GM12891 (cell line): Measurements from ENCODE around the gene NHLH1.

Experiments used
- POLR2A ChIP-seq: IDR thresholded peaks from 2 replicates; pipeline ENCODE4 v1.6.1; 2011; ENCODE audit warnings: low read depth, low read length, control low read depth
- POLR2AphosphoS5 ChIP-seq: IDR thresholded peaks from 2 replicates; pipeline ENCODE4 v1.6.1; 2011; ENCODE audit warnings: low read depth, low read length, control low read depth
- SPI1 ChIP-seq: IDR thresholded peaks from 2 replicates; pipeline ENCODE4 v1.6.1; 2011; ENCODE audit warnings: low read depth, low read length, control low read depth
- TAF1 ChIP-seq: IDR thresholded peaks from 2 replicates; pipeline ENCODE4 v1.6.1; 2011; ENCODE audit warnings: low read depth, low read length, control low read depth

DNA sequence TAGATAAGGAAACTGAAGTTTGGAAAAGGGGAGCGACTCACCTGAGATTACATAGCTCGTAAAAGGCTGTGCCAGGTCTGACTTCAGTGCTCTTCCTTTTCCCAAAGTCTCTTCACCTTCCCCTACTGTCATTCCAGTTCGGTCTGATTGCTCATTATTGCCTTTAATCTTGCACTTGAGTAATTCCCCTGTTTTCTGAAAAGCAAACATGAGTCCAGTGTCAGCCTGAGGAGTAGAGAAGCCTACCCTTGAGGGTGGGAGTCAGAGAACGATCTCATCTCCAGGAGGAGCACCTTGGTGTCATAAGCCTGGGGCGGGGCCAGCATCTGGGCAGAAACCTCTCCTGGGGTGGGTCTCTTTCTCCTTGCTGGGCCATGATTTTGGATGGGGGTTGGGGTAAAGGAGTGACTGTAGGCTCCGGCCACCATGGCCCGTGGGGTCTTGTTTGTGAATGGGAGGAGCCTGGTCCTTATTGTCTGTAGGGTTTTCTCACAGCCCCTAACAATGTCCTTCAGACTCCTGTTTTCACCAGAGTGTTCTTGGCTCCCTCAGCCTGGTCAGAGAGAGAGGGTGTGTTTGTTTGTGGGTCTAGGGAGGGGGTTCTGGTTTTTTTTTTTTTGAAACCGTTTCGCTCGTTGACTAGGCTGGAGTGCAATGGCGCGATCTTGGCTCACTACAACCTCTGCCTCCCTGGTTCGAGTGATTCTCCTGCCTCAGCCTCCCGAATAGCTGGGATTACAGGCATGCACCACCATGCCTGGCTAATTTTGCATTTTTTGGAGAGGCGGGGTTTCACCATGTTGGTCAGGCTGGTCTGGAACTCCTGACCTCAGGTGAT, 39.5 kb downstream of the NHLH1 start:
- no peak for TF ChIP-seq POLR2AphosphoS5
- no peak for TF ChIP-seq POLR2A
- TF ChIP-seq TAF1 = no peak
- TF ChIP-seq SPI1 = no peak
